ENCODE results near the gene SLC5A12. TPM values are rescaled to one million over a fixed set of nuclear protein-coding genes. Genes with fewer than 3 reads are reported as not detected.

SLC5A12 gene
- polyA plus RNA-seq (ENCODE audit: insufficient read length in 10 of 10): under 1 TPM in 9 of 10 donors, not detected in 1; 0.09 to 0.36 (median 0.10) TPM
- long read RNA-seq, donor 1: 0 reads
- long read RNA-seq, donor 2: 0 reads
- long read RNA-seq, donor 3: 0 reads
- long read RNA-seq, donor 4: 0 reads
- long read RNA-seq, donor 5: 0 reads
- long read RNA-seq, donor 6: 0 reads
- long read RNA-seq, donor 7: 0 reads
- long read RNA-seq, donor 8: 0 reads
- long read RNA-seq, donor 9: 0 reads

DNA sequence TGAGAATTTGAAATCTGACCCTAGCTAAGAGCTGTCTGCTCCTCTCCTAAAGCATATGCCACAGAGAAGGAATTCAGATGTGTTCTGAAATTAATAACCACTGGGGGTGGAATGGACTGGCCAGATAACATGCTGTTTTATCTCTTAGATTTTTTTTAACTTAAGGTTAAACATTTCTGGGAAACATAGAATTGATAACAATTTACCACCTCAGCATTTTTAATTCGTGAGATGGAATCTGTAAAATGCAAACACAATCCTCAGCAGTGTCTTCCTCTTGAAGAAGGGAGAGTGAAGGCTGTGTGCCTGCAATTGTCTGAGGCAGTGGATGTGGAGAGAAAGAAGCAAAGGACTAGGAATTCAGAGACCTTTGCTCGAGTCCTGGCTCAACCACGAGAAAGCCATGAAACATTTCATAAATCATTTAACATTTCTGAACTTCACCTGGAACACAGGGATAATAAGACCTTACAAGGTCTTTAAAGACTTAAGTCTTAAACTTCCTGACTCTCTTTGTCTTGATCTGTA, at the start of gene SLC5A12:
Gene SLC5A12, minus strand, starts transcription at position 113 of the 528 bp plus-strand sequence. CDS start 346 bp downstream, outside the sequence.
- DNase-seq: no peak

DNA sequence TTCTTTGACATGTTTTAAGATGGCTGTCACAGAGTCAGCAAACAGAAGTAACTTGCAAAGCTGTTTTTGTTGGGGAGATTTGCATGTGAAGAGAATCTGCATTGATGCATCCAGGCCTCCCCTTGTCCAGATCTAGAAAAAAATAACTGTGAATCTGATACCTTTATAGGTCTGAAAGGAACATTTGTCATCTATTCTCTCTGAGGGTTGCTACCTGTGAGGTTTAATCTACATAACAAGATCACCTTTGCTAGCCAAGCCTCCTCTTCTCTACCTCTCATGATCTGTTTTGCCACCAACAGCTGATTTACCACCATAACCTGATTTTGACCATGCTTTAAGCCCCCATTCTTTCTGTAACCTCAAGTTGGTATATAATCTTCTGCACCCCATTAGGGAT, 47.2 kb upstream of the SLC5A12 start:
- no peak for DNase-seq

DNA sequence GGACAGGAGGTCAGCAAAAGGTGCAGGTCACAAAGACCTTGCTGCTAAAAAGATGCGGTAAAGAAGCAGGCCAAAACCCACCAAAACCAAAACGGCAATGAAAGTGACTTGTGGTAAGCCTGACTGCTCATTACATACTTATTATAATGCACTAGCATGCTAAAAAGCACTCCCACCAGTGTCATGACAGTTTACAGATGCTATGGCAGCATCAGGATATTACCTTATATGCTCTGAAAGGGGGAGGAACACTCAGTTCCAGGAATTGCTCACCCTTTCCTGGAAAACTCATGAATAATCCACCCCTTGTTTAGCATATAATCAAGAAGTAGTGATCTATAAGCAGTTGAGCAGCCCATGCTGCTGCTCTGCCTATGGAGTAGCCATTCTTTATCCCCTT, 45.2 kb upstream of the SLC5A12 start:
- DNase-seq: peak in 1 of 3 donors; percentile 21

GRCh38 chr11:26765323-26765722, 43.5 kb upstream of the SLC5A12 start:
- no peak for DNase-seq

DNA sequence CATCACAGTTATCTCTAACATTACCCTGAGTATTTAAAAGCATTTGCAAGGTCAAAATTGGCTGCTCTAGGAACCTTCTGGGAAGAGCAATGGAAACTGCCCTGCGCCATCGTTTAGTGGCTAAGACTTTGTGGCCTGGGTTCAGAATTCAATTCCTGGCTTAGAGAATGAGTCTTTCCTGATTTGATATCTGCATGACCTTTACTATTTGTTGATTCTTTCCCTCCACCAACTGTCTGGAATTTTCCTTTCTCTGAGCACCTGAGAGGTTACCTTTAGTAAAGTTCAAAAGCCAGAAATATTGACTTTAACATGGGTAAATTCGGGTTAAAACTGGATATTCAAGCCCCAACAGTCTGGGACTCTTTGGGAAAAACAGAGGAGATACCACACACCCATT, 43.0 kb upstream of the SLC5A12 start:
- DNase-seq: no peak

DNA sequence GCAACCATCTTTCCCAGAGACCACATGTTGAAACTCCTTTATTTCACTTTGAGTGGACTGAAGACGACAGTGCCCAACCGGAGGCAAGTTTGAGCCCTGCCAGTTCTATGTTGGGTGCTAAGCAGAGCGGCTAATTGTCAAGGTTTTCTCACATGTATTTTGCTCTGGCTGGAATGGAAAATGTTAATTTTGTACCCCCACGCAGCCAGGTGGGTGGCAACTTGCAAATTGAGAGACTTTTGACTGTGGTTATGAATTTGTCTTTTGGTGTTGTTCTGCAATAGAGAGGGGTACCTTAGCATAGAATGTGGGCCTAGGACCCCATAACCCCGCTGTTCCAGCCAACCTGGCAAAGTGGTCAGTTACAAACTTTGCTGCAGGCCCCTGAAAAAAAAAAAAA, 42.5 kb upstream of the SLC5A12 start:
- no peak for DNase-seq

DNA sequence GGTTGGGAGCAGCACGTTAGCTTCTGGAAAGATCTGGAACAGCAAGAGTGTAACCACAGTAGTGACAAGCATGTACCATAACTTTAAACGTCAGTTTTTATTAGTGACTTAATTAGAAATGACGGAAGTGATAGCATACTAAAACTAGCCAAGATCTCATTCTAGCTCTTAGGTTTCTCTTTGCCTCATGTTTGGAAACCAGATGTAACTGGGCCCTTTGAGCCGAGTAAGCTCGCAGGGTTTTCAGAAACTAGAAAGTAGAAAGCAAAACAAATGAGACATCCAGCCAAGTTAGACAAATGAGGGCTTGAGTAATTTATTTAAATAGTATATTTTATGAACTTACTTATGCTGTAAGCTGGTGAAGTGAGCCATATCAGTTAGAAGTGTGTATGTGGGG, 40.2 kb upstream of the SLC5A12 start:
- no peak for DNase-seq

- no peak for DNase-seq
These were observed 39.5 kb upstream of the SLC5A12 start for GRCh38 chr11:26761361-26761809.

DNA sequence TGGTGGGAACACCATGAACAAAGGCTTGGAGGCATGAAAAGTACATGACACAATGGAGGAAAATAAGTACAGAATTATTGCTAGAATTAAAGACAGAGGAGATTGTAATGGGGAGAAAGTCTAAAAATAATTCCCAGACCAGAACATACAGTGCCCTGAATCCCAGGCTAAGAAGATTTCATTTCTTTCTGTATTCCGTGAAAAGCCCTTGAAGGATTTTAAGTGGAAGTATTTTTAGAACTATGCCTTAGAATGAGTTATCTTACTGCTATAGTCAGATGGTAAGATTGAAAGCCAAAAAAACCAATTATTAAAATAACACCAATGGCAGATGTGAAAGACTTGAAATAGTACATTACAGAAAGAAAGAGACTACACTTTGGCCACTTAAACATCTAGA, 36.1 kb upstream of the SLC5A12 start:
- no peak for DNase-seq

- DNase-seq: no peak
These were observed 33.9 kb upstream of the SLC5A12 start for GRCh38 chr11:26755762-26756161.

- peak; percentile 75 to 90 (median 79) for DNase-seq
These were observed 32.1 kb upstream of the SLC5A12 start for GRCh38 chr11:26753723-26754504.

GRCh38 chr11:26749927-26750326, 28.1 kb upstream of the SLC5A12 start:
- DNase-seq: no peak

- no peak for DNase-seq
These were observed 21.8 kb upstream of the SLC5A12 start for GRCh38 chr11:26743622-26744021.

GRCh38 chr11:26742966-26743365, 21.1 kb upstream of the SLC5A12 start:
- DNase-seq: no peak

GRCh38 chr11:26741036-26741435, 19.2 kb upstream of the SLC5A12 start:
- peak in 1 of 3 donors; percentile 83 for DNase-seq

DNA sequence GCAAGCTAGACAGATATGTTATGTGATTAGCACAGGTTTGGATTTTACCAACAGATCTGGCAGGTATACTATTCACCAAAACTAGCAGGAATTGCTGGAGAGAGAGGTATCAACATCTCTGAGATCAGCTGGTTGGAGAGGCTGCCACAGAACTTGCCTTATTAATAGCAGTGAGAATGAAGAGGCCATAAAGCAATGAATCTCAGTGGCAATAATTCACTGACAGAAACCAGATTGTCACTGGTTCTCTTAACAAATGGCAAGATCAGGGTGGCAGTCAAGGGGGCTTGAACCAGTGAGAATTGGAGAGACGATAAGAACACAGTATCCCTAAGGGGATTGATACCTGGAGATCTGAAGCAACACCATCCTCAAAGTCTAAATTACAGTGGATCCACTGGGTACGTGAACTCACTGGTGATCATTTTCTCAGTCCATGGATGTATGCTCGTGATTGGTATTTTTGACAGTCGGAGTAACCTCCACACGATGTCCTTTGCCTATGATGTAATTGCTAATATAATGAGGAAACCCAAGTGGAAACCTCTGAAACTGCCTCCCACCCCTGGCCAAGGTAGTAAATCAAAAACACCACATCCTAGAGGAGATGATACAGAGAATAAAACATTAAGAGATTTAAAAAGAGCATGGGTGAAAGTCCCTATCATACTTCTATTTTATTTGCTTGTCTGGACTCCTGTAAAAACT, 17.7 kb upstream of the SLC5A12 start:
- DNase-seq: no peak

GRCh38 chr11:26734691-26735090, 12.8 kb upstream of the SLC5A12 start:
- DNase-seq: no peak

DNA sequence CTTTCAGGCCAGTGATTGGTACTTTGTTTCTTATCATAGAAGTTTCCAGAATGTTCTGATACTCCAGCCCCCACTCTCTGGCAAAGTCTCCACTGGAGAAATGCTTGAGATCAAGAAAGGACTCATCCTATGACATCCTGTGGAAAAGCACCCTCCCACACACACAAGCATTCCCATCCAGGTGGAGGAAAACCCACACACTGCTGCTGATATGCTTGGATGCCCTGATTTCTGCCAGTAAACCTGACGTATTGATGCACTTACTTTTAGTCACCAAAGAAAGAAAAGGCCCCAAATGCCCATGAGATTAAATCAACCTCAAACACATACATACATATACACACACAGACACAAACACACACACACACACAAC, 9.2 kb upstream of the SLC5A12 start:
- DNase-seq: no peak

GRCh38 chr11:26730414-26731083, 8.7 kb upstream of the SLC5A12 start:
- peak in 2 of 3 donors; percentile 6 to 26 for DNase-seq

GRCh38 chr11:26729284-26729683, 7.4 kb upstream of the SLC5A12 start:
- DNase-seq: no peak

DNA sequence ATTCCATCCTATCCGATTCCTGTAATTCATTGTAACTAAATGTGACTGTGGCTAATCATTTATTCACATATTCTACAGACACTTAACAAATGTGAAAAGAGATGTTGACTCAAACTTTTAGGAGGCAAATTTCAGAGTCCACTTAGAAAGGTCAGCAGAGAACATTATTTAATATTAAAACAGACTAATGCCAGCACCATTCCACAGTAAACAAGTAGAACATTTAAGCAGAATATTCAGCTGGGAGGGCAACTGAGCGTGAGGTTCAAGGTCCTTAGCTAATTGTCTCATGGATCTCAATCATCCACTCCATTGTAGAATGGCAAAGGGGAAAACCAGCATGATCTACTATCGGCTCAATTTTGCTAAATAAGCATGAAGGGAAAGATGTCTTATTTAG, 5.1 kb upstream of the SLC5A12 start:
- DNase-seq: no peak

DNA sequence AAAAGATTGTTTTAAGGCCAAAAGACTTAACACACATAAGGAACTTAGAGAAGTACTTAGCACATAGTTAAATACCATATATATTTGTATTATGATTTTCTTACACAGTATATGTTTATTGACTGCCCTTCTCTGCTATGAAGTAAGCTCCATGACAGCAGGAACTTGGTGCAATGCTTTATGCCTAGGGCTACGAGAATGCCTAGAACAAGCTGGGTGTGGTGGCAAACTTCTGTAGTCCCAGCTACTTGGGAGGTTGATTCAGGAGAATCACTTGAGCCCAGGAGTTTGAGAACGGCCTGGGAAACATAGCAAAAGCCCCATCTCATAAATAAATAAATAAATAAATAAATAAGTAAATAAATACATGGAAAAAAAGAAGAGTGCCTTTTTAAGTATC, 1.9 kb downstream of the SLC5A12 start:
- no peak for DNase-seq
